ENCODE results near the gene CCDC92.

CCDC92 gene

DNA sequence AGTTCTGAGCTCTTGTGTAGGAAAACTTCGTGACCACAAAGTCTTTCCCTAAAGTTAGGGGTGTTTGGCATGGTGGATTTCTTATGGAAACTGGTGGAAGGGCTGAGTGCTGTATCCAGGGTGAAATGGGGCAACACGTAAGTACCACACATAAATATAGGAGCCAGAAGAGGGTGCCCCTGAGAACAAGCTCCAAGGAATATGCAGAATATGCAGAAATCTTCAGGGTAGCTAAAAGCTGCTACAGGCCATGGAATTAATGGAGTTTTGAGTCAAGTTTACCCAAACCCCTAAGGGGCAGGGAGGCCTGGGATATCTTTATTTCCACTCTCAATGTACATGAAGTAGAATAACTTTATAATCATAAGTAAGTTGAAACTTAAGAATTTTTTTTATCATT, 44.4 kb upstream of the CCDC92 start:
- Histone ChIP-seq H3K36me3 (ENCODE audit: control insufficient read depth, low read length) (peaks cover 18% of the 10 kb centered on the region), H3K27me3 (ENCODE audit: control insufficient read depth, low read length) (no peaks in the 10 kb centered on the region), H3K79me2 (ENCODE audit: control insufficient read depth, low read length) (no peaks in the 10 kb centered on the region), H3K9me2 (replicated peaks; ENCODE audit: control insufficient read depth, low read length) (no peaks in the 10 kb centered on the region), H3K27ac (ENCODE audit: low read depth, low read length) (no peak overlapping the region), H3K4me1 (ENCODE audit: control insufficient read depth, low read length) (no peaks in the 10 kb centered on the region), H3F3A (ENCODE audit: control insufficient read depth, insufficient read depth) (peaks cover 3% of the 10 kb centered on the region; the same call in 1 of the 2 replicates), H3K4me3 (ENCODE audit: low read length) (no peak overlapping the region), H4K20me1 (ENCODE audit: control insufficient read depth, insufficient read depth, low read depth, low read length) (no peaks in the 10 kb centered on the region; the same call in 1 of the 2 replicates), H3K4me2 (ENCODE audit: low read length) (no peak overlapping the region), H3K9me3 (ENCODE audit: control insufficient read depth, insufficient read depth, low read length) (no peaks in the 10 kb centered on the region)
- TF ChIP-seq, protein P1, sequence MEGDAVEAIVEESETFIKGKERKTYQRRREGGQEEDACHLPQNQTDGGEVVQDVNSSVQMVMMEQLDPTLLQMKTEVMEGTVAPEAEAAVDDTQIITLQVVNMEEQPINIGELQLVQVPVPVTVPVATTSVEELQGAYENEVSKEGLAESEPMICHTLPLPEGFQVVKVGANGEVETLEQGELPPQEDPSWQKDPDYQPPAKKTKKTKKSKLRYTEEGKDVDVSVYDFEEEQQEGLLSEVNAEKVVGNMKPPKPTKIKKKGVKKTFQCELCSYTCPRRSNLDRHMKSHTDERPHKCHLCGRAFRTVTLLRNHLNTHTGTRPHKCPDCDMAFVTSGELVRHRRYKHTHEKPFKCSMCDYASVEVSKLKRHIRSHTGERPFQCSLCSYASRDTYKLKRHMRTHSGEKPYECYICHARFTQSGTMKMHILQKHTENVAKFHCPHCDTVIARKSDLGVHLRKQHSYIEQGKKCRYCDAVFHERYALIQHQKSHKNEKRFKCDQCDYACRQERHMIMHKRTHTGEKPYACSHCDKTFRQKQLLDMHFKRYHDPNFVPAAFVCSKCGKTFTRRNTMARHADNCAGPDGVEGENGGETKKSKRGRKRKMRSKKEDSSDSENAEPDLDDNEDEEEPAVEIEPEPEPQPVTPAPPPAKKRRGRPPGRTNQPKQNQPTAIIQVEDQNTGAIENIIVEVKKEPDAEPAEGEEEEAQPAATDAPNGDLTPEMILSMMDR (IDR thresholded peaks at IDR 0.05; ENCODE audit: low read depth, low read length, poor library complexity, severe bottlenecking): no peak
- TF ChIP-seq EZH2phosphoT487 (IDR thresholded peaks at IDR 0.05; ENCODE audit: borderline replicate concordance, low read length): no peak

DNA sequence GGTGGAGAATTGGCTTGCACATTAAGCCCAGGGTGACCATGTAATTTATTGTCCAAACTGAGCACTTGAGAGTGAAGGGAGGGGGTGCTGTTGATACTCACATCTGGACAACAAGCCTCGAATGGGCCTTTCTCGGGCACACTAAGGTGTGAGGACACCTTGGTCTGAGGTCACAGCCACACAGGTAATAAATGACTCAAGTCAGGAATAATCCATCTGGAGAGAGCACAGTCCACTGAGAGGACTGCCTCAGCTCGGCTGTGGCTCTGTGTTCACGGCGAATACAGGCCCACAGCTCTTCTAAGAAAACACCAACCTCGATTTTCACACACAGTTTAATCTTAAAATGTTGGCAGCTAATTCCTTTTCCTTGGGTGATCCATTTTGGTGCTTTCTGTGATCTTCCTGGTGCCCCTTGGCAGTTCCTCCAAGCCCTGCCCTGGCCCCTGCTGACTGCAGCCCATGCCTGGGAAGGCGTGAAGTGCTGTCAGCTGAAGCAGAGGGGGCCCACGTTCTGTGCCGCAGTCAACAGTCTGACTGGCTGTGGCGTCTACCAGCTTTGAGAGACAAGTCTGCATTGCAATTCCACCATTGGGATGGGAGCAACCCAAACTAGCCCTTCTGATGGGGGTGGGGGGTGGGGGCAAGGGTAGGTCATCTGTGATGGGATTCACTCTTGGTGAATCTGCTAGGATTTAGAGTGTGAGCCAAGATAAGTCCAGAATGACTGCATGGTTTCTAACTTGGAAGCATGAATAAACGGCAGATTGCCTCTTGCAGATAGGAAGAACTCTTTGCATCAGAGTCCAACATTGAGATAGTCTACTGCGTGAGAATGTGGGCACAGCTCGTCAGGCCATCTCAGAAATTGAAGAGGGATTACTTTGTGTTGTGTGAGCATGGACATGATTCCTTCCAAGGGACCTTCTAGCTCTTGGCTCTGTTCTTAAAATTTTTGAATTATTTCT, 43.1 kb upstream of the CCDC92 start:
- H4K20me1 ChIP-seq (ENCODE audit: control insufficient read depth, insufficient read depth, low read depth, low read length): no peaks in the 10 kb centered on the region; the same call in 1 of the 2 replicates
- H3K27ac ChIP-seq (ENCODE audit: low read depth, low read length): no peak overlapping the region
- H3K36me3 ChIP-seq (ENCODE audit: control insufficient read depth, low read length): peaks cover 31% of the 10 kb centered on the region
- H3K79me2 ChIP-seq (ENCODE audit: control insufficient read depth, low read length): no peaks in the 10 kb centered on the region
- H3F3A ChIP-seq (ENCODE audit: control insufficient read depth, insufficient read depth): peaks cover 3% of the 10 kb centered on the region; the same call in 1 of the 2 replicates
- no peaks in the 10 kb centered on the region for H3K27me3 ChIP-seq (ENCODE audit: control insufficient read depth, low read length)
- H3K9me2 ChIP-seq (replicated peaks; ENCODE audit: control insufficient read depth, low read length): no peaks in the 10 kb centered on the region
- no peak overlapping the region for H3K4me3 ChIP-seq (ENCODE audit: low read length)
- no peaks in the 10 kb centered on the region for H3K4me1 ChIP-seq (ENCODE audit: control insufficient read depth, low read length)
- no peak overlapping the region for H3K4me2 ChIP-seq (ENCODE audit: low read length)
- H3K9me3 ChIP-seq (ENCODE audit: control insufficient read depth, insufficient read depth, low read length): no peaks in the 10 kb centered on the region
- no peak for TF ChIP-seq EZH2phosphoT487 (IDR thresholded peaks at IDR 0.05; ENCODE audit: borderline replicate concordance, low read length)
- TF ChIP-seq, protein P1 (IDR thresholded peaks at IDR 0.05; ENCODE audit: low read depth, low read length, poor library complexity, severe bottlenecking): no peak

GRCh38 chr12:124013073-124013472, 40.4 kb upstream of the CCDC92 start:
- Histone ChIP-seq H3K4me2 (ENCODE audit: low read length) (no peak overlapping the region), H4K20me1 (ENCODE audit: control insufficient read depth, insufficient read depth, low read depth, low read length) (no peaks in the 10 kb centered on the region), H3K79me2 (ENCODE audit: control insufficient read depth, low read length) (peaks cover 3% of the 10 kb centered on the region; the same call in 1 of the 2 replicates), H3K27me3 (ENCODE audit: control insufficient read depth, low read length) (no peaks in the 10 kb centered on the region), H3F3A (ENCODE audit: control insufficient read depth, insufficient read depth) (peaks cover 3% of the 10 kb centered on the region; the same call in 1 of the 2 replicates), H3K9me3 (ENCODE audit: control insufficient read depth, insufficient read depth, low read length) (no peaks in the 10 kb centered on the region), H3K9me2 (replicated peaks; ENCODE audit: control insufficient read depth, low read length) (no peaks in the 10 kb centered on the region), H3K4me3 (ENCODE audit: low read length) (no peak overlapping the region), H3K36me3 (ENCODE audit: control insufficient read depth, low read length) (peaks cover 49% of the 10 kb centered on the region), H3K27ac (ENCODE audit: low read depth, low read length) (no peak overlapping the region), H3K4me1 (ENCODE audit: control insufficient read depth, low read length) (no peaks in the 10 kb centered on the region)
- TF ChIP-seq, protein P1 (IDR thresholded peaks at IDR 0.05; ENCODE audit: low read depth, low read length, poor library complexity, severe bottlenecking): no peak
- no peak for TF ChIP-seq EZH2phosphoT487 (IDR thresholded peaks at IDR 0.05; ENCODE audit: borderline replicate concordance, low read length)
